Prostate gland (tissue), 2 donors: ENCODE results near the gene CCL27. TPM values are rescaled to one million over a fixed set of nuclear protein-coding genes. Genes with fewer than 3 reads are reported as not detected.

Experiments
- DNase-seq: peaks from one replicate; pipeline ENCODE4 v3.0.0-alpha.2; 2019; ENCODE audit warnings: low spot score
- H3K27ac ChIP-seq, 2 donors: fragments of 200-600 bp; sonication (generic); 2 replicates each; pipeline ENCODE4 v1.5.1; 2017 to 2019
- H3K27me3 ChIP-seq: fragments of 200-600 bp; sonication (generic); replicated peaks from 2 replicates; pipeline ENCODE4 v1.5.1; 2019; ENCODE audit not compliant: insufficient read depth
- H3K36me3 ChIP-seq, 2 donors: fragments of 200-600 bp; sonication (generic); 1 replicate in 1 of 2; 2 replicates in 1 of 2; pipeline versions ENCODE4 v1.5.1 to v1.8.1; 2017 to 2019
- H3K4me1 ChIP-seq: fragments of 200-600 bp; sonication (generic); replicated peaks from 2 replicates; pipeline ENCODE4 v1.5.1; 2019
- H3K4me3 ChIP-seq, 2 donors: fragments of 200-600 bp; sonication (generic); 2 replicates each; pipeline ENCODE4 v1.5.1; 2017 to 2019
- H3K9me3 ChIP-seq: fragments of 200-600 bp; sonication (generic); 2 replicates; pipeline ENCODE4 v1.5.1; 2017
- POLR2A ChIP-seq: fragments of 450-650 bp; IDR thresholded peaks from one replicate; pipeline ENCODE4 v1.6.1; 2016; ENCODE audit warnings: antibody characterized with exemption, mild to moderate bottlenecking
- POLR2AphosphoS5 ChIP-seq: sonication (generic); formaldehyde crosslinking; IDR thresholded peaks from one replicate; pipeline ENCODE4 v1.6.1; 2017; ENCODE audit warnings: antibody characterized with exemption
- WGBS: methylation state at CpG from one replicate; pipeline ENCODE4 v1.1.5; 2018; 5-methylcytosine and 5-hydroxymethylcytosine counted together
- intact Hi-C: fragments of 100-400 bp; cut with DNase I; formaldehyde crosslinking; loops from one replicate; pipeline ENCODE4 v1.14.2; 2022
- total RNA-seq, 2 donors: library from RNA; depleted of rRNA; stranded (reverse); fragments of >200 nt; gene quantifications; one replicate each; pipeline ENCODE4 v1.1.0, GENCODE V29; 2016
- TF ChIP-seq, protein P1 (sequence below), 4 experiments: fragments of 200-600 bp in 2 of 4; fragments of 450-650 bp in 2 of 4; sonication (generic) in 2 of 4; IDR thresholded peaks; 1 replicate in 3 of 4; 2 replicates in 1 of 4; pipeline ENCODE4 v1.5.1; 2016 to 2019; ENCODE audit warnings: antibody characterized with exemption in 4 of 4, mild to moderate bottlenecking in 2 of 4, moderate library complexity in 2 of 4

The CCL27 gene
- total RNA-seq, 2 donors from 2014 or later, result not detected

DNA sequence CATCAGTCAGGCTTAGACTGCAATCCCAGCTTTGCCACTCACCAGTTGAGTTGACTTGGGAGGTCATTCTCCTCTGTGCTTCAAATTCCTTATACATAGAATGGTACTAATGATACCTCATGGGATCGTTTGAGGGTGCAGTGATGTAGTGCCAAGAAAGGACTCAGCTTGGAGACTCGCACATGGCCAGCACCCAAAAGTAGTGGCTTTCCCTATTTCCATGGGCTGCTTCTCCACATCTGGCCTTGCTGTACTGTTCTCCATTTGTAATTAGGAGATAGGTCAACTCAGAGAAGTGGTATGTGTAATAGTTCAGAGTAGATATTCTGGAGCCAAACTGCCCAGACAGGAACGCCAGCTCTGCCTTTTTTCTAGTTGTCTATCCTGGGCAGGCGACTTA, 23.1 kb upstream of the CCL27 start:
- no peaks in the 10 kb centered on the region for H3K27me3 ChIP-seq
- intact Hi-C loops, result no loop called here
- H3K9me3 ChIP-seq, result no peaks in the 10 kb centered on the region
- H3K4me3 ChIP-seq, result no peak overlapping the region
- TF ChIP-seq POLR2AphosphoS5, result no peak
- TF ChIP-seq, protein P1, sequence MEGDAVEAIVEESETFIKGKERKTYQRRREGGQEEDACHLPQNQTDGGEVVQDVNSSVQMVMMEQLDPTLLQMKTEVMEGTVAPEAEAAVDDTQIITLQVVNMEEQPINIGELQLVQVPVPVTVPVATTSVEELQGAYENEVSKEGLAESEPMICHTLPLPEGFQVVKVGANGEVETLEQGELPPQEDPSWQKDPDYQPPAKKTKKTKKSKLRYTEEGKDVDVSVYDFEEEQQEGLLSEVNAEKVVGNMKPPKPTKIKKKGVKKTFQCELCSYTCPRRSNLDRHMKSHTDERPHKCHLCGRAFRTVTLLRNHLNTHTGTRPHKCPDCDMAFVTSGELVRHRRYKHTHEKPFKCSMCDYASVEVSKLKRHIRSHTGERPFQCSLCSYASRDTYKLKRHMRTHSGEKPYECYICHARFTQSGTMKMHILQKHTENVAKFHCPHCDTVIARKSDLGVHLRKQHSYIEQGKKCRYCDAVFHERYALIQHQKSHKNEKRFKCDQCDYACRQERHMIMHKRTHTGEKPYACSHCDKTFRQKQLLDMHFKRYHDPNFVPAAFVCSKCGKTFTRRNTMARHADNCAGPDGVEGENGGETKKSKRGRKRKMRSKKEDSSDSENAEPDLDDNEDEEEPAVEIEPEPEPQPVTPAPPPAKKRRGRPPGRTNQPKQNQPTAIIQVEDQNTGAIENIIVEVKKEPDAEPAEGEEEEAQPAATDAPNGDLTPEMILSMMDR (IDR thresholded peaks at IDR 0.05), result no peak
- no peak for TF ChIP-seq POLR2A
- DNase-seq, result no peak
- H3K4me1 ChIP-seq, result peaks cover 10% of the 10 kb centered on the region
- no peaks in the 10 kb centered on the region for H3K36me3 ChIP-seq
- WGBS, result 95% methylated on average over 4 of the region's 4 CpGs
- no peak overlapping the region for H3K27ac ChIP-seq

DNA sequence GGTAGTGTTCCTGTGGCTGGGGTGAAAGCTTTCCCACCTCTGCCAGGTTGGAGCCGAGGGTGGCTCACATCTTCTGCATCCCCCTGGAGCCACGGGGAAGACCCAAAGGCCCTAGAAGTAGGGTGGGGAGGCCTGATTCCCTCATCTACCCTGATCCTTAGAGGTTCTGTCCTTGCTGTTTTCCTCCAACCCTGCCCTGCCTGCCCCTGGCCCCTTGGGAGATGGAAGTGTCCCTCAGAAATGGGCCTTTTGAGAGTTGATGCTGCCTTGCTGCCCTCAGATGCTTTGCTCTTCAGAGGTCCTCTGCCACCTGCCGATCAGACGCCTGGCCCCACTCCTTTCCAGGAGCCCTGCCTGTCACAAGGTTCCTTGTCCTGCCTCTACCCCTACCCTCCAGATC, 22.4 kb upstream of the CCL27 start:
- Histone ChIP-seq H3K4me1 (peaks cover 10% of the 10 kb centered on the region), H3K27me3 (no peaks in the 10 kb centered on the region), H3K4me3 (no peak overlapping the region), H3K9me3 (no peaks in the 10 kb centered on the region), H3K27ac (no peak overlapping the region), H3K36me3 (no peaks in the 10 kb centered on the region)
- intact Hi-C loops, result no loop called here
- no peak for TF ChIP-seq POLR2A
- TF ChIP-seq POLR2AphosphoS5, result no peak
- TF ChIP-seq, protein P1 (IDR thresholded peaks at IDR 0.05), result no peak
- DNase-seq, result no peak
- 96% methylated on average over 4 of the region's 4 CpGs for WGBS

DNA sequence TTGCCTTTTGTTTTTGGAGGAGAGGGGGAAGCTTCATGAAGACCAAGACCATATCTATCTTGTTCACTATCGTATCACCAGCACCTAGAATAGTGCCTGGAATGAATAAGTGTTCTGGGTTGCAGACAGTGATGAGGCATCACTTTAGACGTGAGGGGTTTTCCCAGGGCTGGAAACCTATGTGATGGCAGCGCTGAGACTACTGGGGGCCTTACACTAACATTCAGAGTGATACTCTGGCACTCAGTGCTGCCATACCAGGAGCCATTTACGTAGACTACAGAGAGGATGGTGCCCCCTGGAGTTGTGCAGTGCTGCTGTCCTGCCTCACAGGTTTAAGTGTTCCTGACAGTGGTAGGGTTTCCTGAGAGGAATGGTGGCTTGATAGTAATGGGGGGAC, 21.7 kb upstream of the CCL27 start:
- Histone ChIP-seq H3K9me3 (no peaks in the 10 kb centered on the region), H3K27ac (no peak overlapping the region), H3K4me1 (peaks cover 8% of the 10 kb centered on the region), H3K4me3 (no peak overlapping the region), H3K27me3 (no peaks in the 10 kb centered on the region), H3K36me3 (no peaks in the 10 kb centered on the region)
- no peak for TF ChIP-seq POLR2AphosphoS5
- no peak for TF ChIP-seq POLR2A
- TF ChIP-seq, protein P1 (IDR thresholded peaks at IDR 0.05), result no peak
- intact Hi-C loops, result no loop called here
- WGBS, result 97% methylated on average over 4 of the region's 4 CpGs
- no peak for DNase-seq

DNA sequence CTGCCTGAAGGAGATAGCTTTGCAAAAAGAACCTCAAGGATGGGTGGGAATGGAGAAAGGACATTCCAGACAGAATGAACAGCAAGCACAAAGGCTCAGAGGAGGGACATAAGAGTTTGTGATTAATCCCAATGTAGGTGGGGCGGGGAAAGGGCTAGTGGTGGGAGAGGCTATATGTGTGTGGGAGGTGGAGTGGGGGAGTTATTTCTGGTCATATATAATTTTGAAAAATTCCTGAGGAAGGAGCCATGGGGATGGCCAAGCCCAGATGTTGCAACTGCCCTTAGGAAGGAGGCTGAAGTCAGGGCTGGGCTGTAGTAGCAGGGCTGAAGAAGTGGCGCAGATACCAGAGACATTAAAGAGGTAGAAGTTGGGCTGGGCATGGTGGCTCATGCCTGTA, 13.4 kb upstream of the CCL27 start:
- H3K27ac ChIP-seq, result no peak overlapping the region
- TF ChIP-seq, protein P1 (IDR thresholded peaks at IDR 0.05), result no peak
- TF ChIP-seq POLR2AphosphoS5, result no peak
- no peak for TF ChIP-seq POLR2A
- intact Hi-C loops, result no loop called here

DNA sequence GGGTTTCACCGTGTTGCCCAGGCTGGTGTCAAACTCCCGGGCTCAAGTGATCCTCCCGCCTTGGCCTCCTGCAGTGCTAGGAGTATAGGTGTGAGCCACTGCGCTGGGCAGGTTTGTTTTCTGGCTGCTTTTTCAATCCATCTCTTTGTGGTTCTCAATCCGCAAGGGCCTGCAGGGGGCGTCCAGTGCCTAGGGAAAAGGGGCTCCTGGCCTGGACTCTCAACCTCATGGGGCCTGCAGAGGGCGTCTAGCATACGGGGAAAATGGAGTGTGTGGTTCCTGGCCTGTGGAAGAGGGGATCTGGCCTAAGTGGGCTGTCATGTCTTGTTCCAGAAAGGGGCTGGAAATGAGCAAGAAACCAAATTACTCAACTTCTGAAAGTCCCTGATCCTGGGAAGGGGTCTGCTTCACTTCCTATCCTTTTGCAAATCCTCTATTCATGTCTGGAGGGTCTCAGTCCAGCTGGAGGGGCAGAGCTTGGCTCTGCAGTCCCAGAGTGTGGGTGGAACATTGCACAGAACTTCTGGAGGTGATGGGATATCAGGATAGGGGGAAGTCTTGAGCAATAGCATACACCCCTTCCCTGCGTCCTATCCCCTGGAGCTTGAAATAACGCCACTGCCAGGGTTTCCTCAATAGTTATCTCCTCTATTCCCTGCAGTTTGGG, 12.7 kb upstream of the CCL27 start:
- Histone ChIP-seq H3K9me3 (no peaks in the 10 kb centered on the region), H3K4me1 (no peaks in the 10 kb centered on the region), H3K36me3 (no peaks in the 10 kb centered on the region), H3K27me3 (no peaks in the 10 kb centered on the region), H3K4me3 (no peak overlapping the region), H3K27ac (no peak overlapping the region)
- DNase-seq, result no peak
- TF ChIP-seq POLR2AphosphoS5, result no peak
- TF ChIP-seq, protein P1 (IDR thresholded peaks at IDR 0.05), result peak in 3 of 4 experiments; percentile 29 to 52 (median 45)
- intact Hi-C loops, result no loop called here
- 53% methylated on average over 10 of the region's 10 CpGs for WGBS

More for the DNA sequence above, 13.4 kb upstream of the CCL27 start:
- no peaks in the 10 kb centered on the region for H3K36me3 ChIP-seq
- WGBS, result 92% methylated on average over 2 of the region's 2 CpGs
- no peaks in the 10 kb centered on the region for H3K9me3 ChIP-seq
- DNase-seq, result no peak
- H3K4me1 ChIP-seq, result no peaks in the 10 kb centered on the region
- no peaks in the 10 kb centered on the region for H3K27me3 ChIP-seq
- H3K4me3 ChIP-seq, result no peak overlapping the region
